ENCODE results near the gene CERT1. TPM values are rescaled to one million over a fixed set of nuclear protein-coding genes. Genes with fewer than 3 reads are reported as not detected.
"Not testable (repeated sequence)": the region's sequence is repeated elsewhere in the genome, so short reads cannot be mapped to it uniquely, and the experiment has no call there.

The CERT1 gene
- total and polyA plus RNA-seq, 9 of the 15 experiments (the other 6 are each of a cell fraction or from before 2014, with no cell fraction given): 3.4 to 24.7 (median 9.8) TPM

- no peak for TF ChIP-seq PTBP1 (IDR thresholded peaks at IDR 0.05; ENCODE audit: low read depth, low read length)
- no peak for TF ChIP-seq PML (IDR thresholded peaks at IDR 0.05; ENCODE audit: low read length)
- TF ChIP-seq ZNF75A (CRISPR knock-in tag; IDR thresholded peaks at IDR 0.05): no peak
Observed at GRCh38 chr5:75491621-75492020, 19.8 kb downstream of the CERT1 start (continued).

GRCh38 chr5:75489847-75490246 lies 21.6 kb downstream of the CERT1 start:
- H3K4me1 ChIP-seq (replicated peaks in 1 of 2; ENCODE audit: control insufficient read depth in 2 of 2, insufficient read depth in 2 of 2, low read length in 2 of 2); H3K27ac ChIP-seq (ENCODE audit: extremely low read depth, low read depth, low read length); intact Hi-C loops (cut with micrococcal nuclease); in situ Hi-C loops (cut with MboI); BruUV-seq (replicated peaks); H3K9ac ChIP-seq (ENCODE audit: insufficient read depth in 1 of 2, low read depth in 2 of 2, low read length in 2 of 2); H4K20me1 ChIP-seq (replicated peaks; ENCODE audit: control insufficient read depth, insufficient read depth, low read length); ATAC-seq; H3K9me1 ChIP-seq (ENCODE audit: control insufficient read depth, insufficient read depth, low read length); CTCF ChIA-PET (ENCODE audit: low intra/inter-chr PET ratio); H3K27me3 ChIP-seq (ENCODE audit: control insufficient read depth in 2 of 2, insufficient read depth in 2 of 2, low read length in 2 of 2); DNase-seq (ENCODE audit: extremely low read depth in 1 of 4, low spot score in 3 of 4); H3K9me3 ChIP-seq (replicated peaks; ENCODE audit: control insufficient read depth, insufficient read depth, low read depth, low read length); H3K4me2 ChIP-seq (ENCODE audit: insufficient read depth, low read length); POLR2A ChIA-PET; FAIRE-seq; H2AFZ ChIP-seq (ENCODE audit: low read depth, low read length); H3K4me3 ChIP-seq: not testable (repeated sequence)
- 0 out of 4 replicates have a peak, but pooled peaks of 1 of the 2 experiments have one; percentile 15 for TF ChIP-seq KDM1A (IDR thresholded peaks at IDR 0.05)
- peak; percentile 53 for TF ChIP-seq ZNF146 (CRISPR knock-in tag; IDR thresholded peaks at IDR 0.05; ENCODE audit: unreplicated experiment)
- TF ChIP-seq BCOR (IDR thresholded peaks at IDR 0.05): 0 out of 2 replicates have a peak, but pooled peaks have one; percentile 28
- H3K36me3 ChIP-seq (ENCODE audit: control insufficient read depth, insufficient read depth, low read length): peaks cover 15% of the 10 kb centered on the region; the same call in 2 of the 3 replicates
- whole genome bisulfite sequencing (ENCODE audit: insufficient coverage, low coverage, missing lambda C conversion rate): 99% methylated on average over 6 of the region's 6 CpGs
- H3K79me2 ChIP-seq (ENCODE audit: control insufficient read depth, insufficient read depth, low read length): peaks cover 12% of the 10 kb centered on the region

GRCh38 chr5:75484605-75485004 lies 26.8 kb downstream of the CERT1 start:
- H2AFZ ChIP-seq (ENCODE audit: low read depth, low read length): no peak overlapping the region
- H3K4me1 ChIP-seq (replicated peaks in 1 of 2; ENCODE audit: control insufficient read depth in 2 of 2, insufficient read depth in 2 of 2, low read length in 2 of 2): no peaks in the 10 kb centered on the region
- intact Hi-C loops (cut with micrococcal nuclease): no loop called here
- H3K9me3 ChIP-seq (replicated peaks; ENCODE audit: control insufficient read depth, insufficient read depth, low read depth, low read length): no peaks in the 10 kb centered on the region; the same call in 1 of the 2 replicates
- no peaks in the 10 kb centered on the region for H3K9me1 ChIP-seq (ENCODE audit: control insufficient read depth, insufficient read depth, low read length)
- no peaks in the 10 kb centered on the region for H4K20me1 ChIP-seq (replicated peaks; ENCODE audit: control insufficient read depth, insufficient read depth, low read length)
- H3K27ac ChIP-seq (ENCODE audit: extremely low read depth, low read depth, low read length): no peak overlapping the region
- H3K9ac ChIP-seq (ENCODE audit: insufficient read depth in 1 of 2, low read depth in 2 of 2, low read length in 2 of 2): no peak overlapping the region
- no peaks in the 10 kb centered on the region for H3K36me3 ChIP-seq (ENCODE audit: control insufficient read depth, insufficient read depth, low read length)
- H3K79me2 ChIP-seq (ENCODE audit: control insufficient read depth, insufficient read depth, low read length): peaks cover 37% of the 10 kb centered on the region
- no TSS peak for BruUV-seq (replicated peaks)
- DNase-seq (ENCODE audit: extremely low read depth in 1 of 4, low spot score in 3 of 4): no peak
- POLR2A ChIA-PET: no interaction called here
- in situ Hi-C loops (cut with MboI): no loop called here
- no peaks in the 10 kb centered on the region for H3K27me3 ChIP-seq (ENCODE audit: control insufficient read depth in 2 of 2, insufficient read depth in 2 of 2, low read length in 2 of 2)
- no peak overlapping the region for H3K4me2 ChIP-seq (ENCODE audit: insufficient read depth, low read length)
- FAIRE-seq: no peak
- 50% methylated on average over 1 of the region's 1 CpG for WGBS (ENCODE audit: insufficient coverage, low coverage, missing lambda C conversion rate)
- CTCF ChIA-PET (ENCODE audit: low intra/inter-chr PET ratio): no interaction called here
- H3K4me3 ChIP-seq: no peak overlapping the region
- ATAC-seq: no peak
- TF ChIP-seq REST (IDR thresholded peaks at IDR 0.05; ENCODE audit: borderline replicate concordance) (peak; percentile 74), REST (CRISPR knock-in tag; IDR thresholded peaks at IDR 0.05; ENCODE audit: low read depth) (no peak)
